K562 (cell line): ENCODE results near the gene AGPAT3. TPM values are rescaled to one million over a fixed set of nuclear protein-coding genes. Genes with fewer than 3 reads are reported as not detected.

Experiments
- ATAC-seq: fragments of 200-7000 bp; cut with Tn5 transposase; 3 replicates; pipeline ENCODE4 v1.9.1; 2020; ENCODE audit warnings: moderate library complexity
- BruUV-seq: library from RNA; stranded (reverse); fragments of 400-500 nt; replicated peaks from 2 replicates; lab custom pipeline; 2021; lab: Mats Ljungman, UMichigan
- CTCF ChIA-PET: fragments of 300-600 bp; formaldehyde crosslinking; extraction: SDS; loops from one replicate; lab custom pipeline; 2021; ENCODE audit warnings: low intra/inter-chr PET ratio; lab: Yijun Ruan, JAX
- POLR2A ChIA-PET: fragments of 300-600, 350-650 bp; sonication (Branson Sonifier 250); formaldehyde crosslinking; extraction: SDS; loops from one replicate; lab custom pipeline; 2021; ENCODE audit warnings: antibody characterized with exemption, inconsistent platforms; lab: Yijun Ruan, JAX
- DNase-seq, 4 experiments: peaks; one replicate each; pipeline versions ENCODE4 v3.0.0 to v3.0.0-alpha.2; 2011 to 2018; ENCODE audit warnings: low spot score in 3 of 4, mixed read lengths in 3 of 4; ENCODE audit errors: extremely low read depth in 1 of 4
- FAIRE-seq: peaks from 2 replicates; lab custom pipeline; 2011; peaks lifted over from hg19 to GRCh38; lab: Jason Lieb, UNC
- H2AFZ ChIP-seq: 2 replicates; pipeline ENCODE4 v1.6.0; 2011; ENCODE audit warnings: low read depth, low read length, control low read depth, inconsistent platforms
- H3K27ac ChIP-seq: fragments of 200-600 bp; 3 replicates; pipeline ENCODE4 v1.8.0; 2011; ENCODE audit warnings: low read depth, mild to moderate bottlenecking, control low read depth, inconsistent platforms, low read length, moderate library complexity, mixed read lengths; ENCODE audit errors: extremely low read depth
- H3K27me3 ChIP-seq, 2 experiments: fragments of 300-600 bp in 1 of 2; 2 replicates in 1 of 2; 3 replicates in 1 of 2; pipeline versions ENCODE4 v1.6.0 to v1.8.0; 2011; ENCODE audit warnings: inconsistent platforms in 2 of 2, low read length in 2 of 2, mild to moderate bottlenecking in 1 of 2, mixed read lengths in 1 of 2, moderate library complexity in 1 of 2; ENCODE audit not compliant: control insufficient read depth in 2 of 2, insufficient read depth in 2 of 2
- H3K36me3 ChIP-seq: fragments of 300-600 bp; 3 replicates; pipeline ENCODE4 v1.8.0; 2011; ENCODE audit warnings: mild to moderate bottlenecking, low read length, inconsistent platforms; ENCODE audit not compliant: control insufficient read depth, insufficient read depth
- H3K4me1 ChIP-seq, 2 experiments: fragments of 200-600 bp in 1 of 2; replicated peaks in 1 of 2; 2 replicates in 1 of 2; 3 replicates in 1 of 2; pipeline versions ENCODE4 v1.5.1 to v1.8.0; 2011; ENCODE audit warnings: inconsistent platforms in 2 of 2, low read length in 2 of 2, mild to moderate bottlenecking in 1 of 2, mixed read lengths in 1 of 2, moderate library complexity in 1 of 2; ENCODE audit not compliant: control insufficient read depth in 2 of 2, insufficient read depth in 2 of 2
- H3K4me2 ChIP-seq: 2 replicates; pipeline ENCODE4 v1.6.1; 2011; ENCODE audit warnings: low read length, control low read depth, inconsistent platforms, mixed read lengths; ENCODE audit not compliant: insufficient read depth
- H3K4me3 ChIP-seq: fragments of 200-600 bp; sonication (generic), shearing (Covaris generic); 2 replicates; pipeline ENCODE4 v1.5.1; 2016; ENCODE audit warnings: control low read depth, inconsistent platforms
- H3K79me2 ChIP-seq: fragments of 200-600 bp; 3 replicates; pipeline ENCODE4 v1.8.0; 2011; ENCODE audit warnings: low read length, inconsistent platforms; ENCODE audit not compliant: control insufficient read depth, insufficient read depth
- H3K9ac ChIP-seq, 2 experiments: 2 replicates each; pipeline versions ENCODE4 v1.6.0 to v1.6.1; 2011; ENCODE audit warnings: low read depth in 2 of 2, low read length in 2 of 2, control low read depth in 1 of 2, inconsistent platforms in 1 of 2, mild to moderate bottlenecking in 1 of 2, mixed read lengths in 1 of 2; ENCODE audit not compliant: insufficient read depth in 1 of 2
- H3K9me1 ChIP-seq: one replicate; pipeline ENCODE4 v1.6.0; 2011; ENCODE audit warnings: inconsistent platforms, mild to moderate bottlenecking, low read length, moderate library complexity; ENCODE audit not compliant: control insufficient read depth, insufficient read depth
- H3K9me3 ChIP-seq: replicated peaks from 2 replicates; pipeline ENCODE4 v1.5.1; 2011; ENCODE audit warnings: low read depth, low read length, inconsistent platforms; ENCODE audit not compliant: control insufficient read depth, insufficient read depth
- H4K20me1 ChIP-seq: replicated peaks from 2 replicates; pipeline ENCODE4 v1.6.1; 2011; ENCODE audit warnings: low read length, inconsistent platforms, mixed read lengths; ENCODE audit not compliant: control insufficient read depth, insufficient read depth
- DDX20 ChIP-seq: fragments of 450-650 bp; IDR thresholded peaks from 2 replicates; pipeline ENCODE4 v1.6.1; 2016; ENCODE audit warnings: missing genetic modification characterization, low read depth, mild to moderate bottlenecking, missing compliant biosample characterization, moderate library complexity
- HDAC2 ChIP-seq: fragments of 450-650 bp; IDR thresholded peaks from 2 replicates; pipeline ENCODE4 v1.6.1; 2016; ENCODE audit warnings: mild to moderate bottlenecking
- HMBOX1 ChIP-seq: sonication (generic); IDR thresholded peaks from 2 replicates; pipeline ENCODE4 v1.6.1; 2016
- MLX ChIP-seq, 2 experiments: fragments of 450-650 bp in 1 of 2; sonication (generic) in 1 of 2; formaldehyde crosslinking; conservative IDR thresholded peaks; 2 replicates each; pipeline versions ENCODE4 v1.4.0 to v1.8.1; 2020 to 2022; ENCODE audit warnings: mild to moderate bottlenecking in 1 of 2, missing genetic modification reagents in 1 of 2
- ZBTB8A ChIP-seq: fragments of 450-650 bp; IDR thresholded peaks from 2 replicates; pipeline ENCODE4 v1.6.1; 2018; ENCODE audit warnings: mild to moderate bottlenecking, moderate library complexity; ENCODE audit not compliant: partially characterized antibody
- ZNF780A ChIP-seq: fragments of 250-450 bp; sonication (Bioruptor Pico); IDR thresholded peaks from 2 replicates; pipeline ENCODE4 v1.5.0; 2021; ENCODE audit warnings: mild to moderate bottlenecking
- WGBS: fragments of 100-300 bp; shearing (Covaris generic); methylation state at CpG from one replicate; pipeline ENCODE4 v1.1.6; 2016; ENCODE audit warnings: low coverage, mixed read lengths; ENCODE audit not compliant: insufficient coverage; ENCODE audit errors: missing lambda C conversion rate; 5-methylcytosine and 5-hydroxymethylcytosine counted together
- in situ Hi-C: fragments of 300-500 bp; cut with MboI; formaldehyde crosslinking; loops from 4 replicates; pipeline ENCODE4 v1.15.0; 2018; ENCODE audit warnings: inconsistent platforms, mixed read lengths
- intact Hi-C: fragments of 100-400 bp; cut with micrococcal nuclease; formaldehyde crosslinking; loops from 2 replicates; pipeline ENCODE4 v1.14.2; 2022
- polyA plus RNA-seq, 8 experiments: library from polyadenylated mRNA; depleted of rRNA in 4 of 8; stranded (reverse) in 5 of 8; unstranded in 3 of 8; fragments of >200 nt; fragmentation: Nextera tagmentation in 2 of 8; fragmentation: Illumina TruSeq in 1 of 8; extraction: Ambion mirVana in 2 of 8; extraction: Trizol in 1 of 8; gene quantifications; 2 replicates each; pipeline versions ENCODE4 v1.2.1 to v1.2.3, GENCODE V29; 2011 to 2014; ENCODE audit warnings: inconsistent platforms in 1 of 8, missing spikeins in 1 of 8
- small RNA-seq: library from RNA; depleted of rRNA; stranded (forward); fragments of <200 nt; gene quantifications from one replicate; pipeline ENCODE3, GENCODE V24; 2014
- total RNA-seq, 7 experiments: library from RNA; depleted of rRNA in 6 of 7; stranded (reverse); fragments of >200 nt in 6 of 7; fragmentation: Illumina TruSeq in 2 of 7; extraction: Trizol in 2 of 7; gene quantifications; 2 replicates each; pipeline versions ENCODE4 v1.2.1 to v1.2.3, GENCODE V29; 2011 to 2021; ENCODE audit warnings: low replicate concordance in 1 of 7

AGPAT3 gene
- total and polyA plus RNA-seq, 9 of the 15 experiments (the other 6 are each of a cell fraction or from before 2014, with no cell fraction given), result 1.5 to 88.4 (median 35.7) TPM

GRCh38 chr21:44035244-44035643, 170.2 kb downstream of the AGPAT3 start:
- DNase-seq (no peak), ATAC-seq (no peak), FAIRE-seq (no peak)
- Histone ChIP-seq H3K79me2 (peaks cover 26% of the 10 kb centered on the region), H4K20me1 (no peaks in the 10 kb centered on the region), H3K4me2 (no peak overlapping the region), H3K9me1 (no peaks in the 10 kb centered on the region), H3K4me1 (no peaks in the 10 kb centered on the region; a peak in 1 of 5 replicates), H3K9me3 (no peaks in the 10 kb centered on the region), H3K27ac (no peak overlapping the region), H3K36me3 (peaks cover 86% of the 10 kb centered on the region), H3K9ac (no peak overlapping the region), H3K27me3 (no peaks in the 10 kb centered on the region), H2AFZ (no peak overlapping the region), H3K4me3 (no peak overlapping the region)
- CTCF ChIA-PET, result no interaction called here
- POLR2A ChIA-PET, result interaction anchor here (0.8 to 1.5 kb wide), 4 partner anchors 8 to 57 kb away, joined by 3 to 5 read pairs (median 4); no protein-coding TSS in a partner anchor
- in situ Hi-C loops (no loop called here), intact Hi-C loops (no loop called here)
- BruUV-seq, result no TSS peak
- 85% methylated on average over 4 of the region's 4 CpGs for WGBS
- TF ChIP-seq ZNF780A (CRISPR knock-in tag), result no peak
- no peak for TF ChIP-seq ZBTB8A
- no peak for TF ChIP-seq MLX (CRISPR knock-in tag; conservative IDR thresholded peaks at IDR 0.05)
- no peak for TF ChIP-seq DDX20
- TF ChIP-seq HDAC2, result no peak
- no peak for TF ChIP-seq HMBOX1

Small RNAs within 50 kb of the gene (small RNA-seq; reads per million reads assigned to genes)
- gene RNU6-1150P (not detected), gene RNU6-859P (not detected)

Other genes starting within 250 kb of the AGPAT3 start
- 0.20 TPM in 1 of 2 replicates, not detected in the other for gene HSF2BP, start 205.7 kb upstream of the AGPAT3 start, total RNA-seq (2014; rRNA removed)
- 0.19 and 0.22 TPM in 2 replicates for gene HSF2BP, start 205.7 kb upstream of the AGPAT3 start, total RNA-seq (2014; rRNA removed; fragmentation: Illumina TruSeq; extraction: Trizol)
- 0.18 and 0.23 TPM in 2 replicates for gene HSF2BP, start 205.7 kb upstream of the AGPAT3 start, total RNA-seq (2015; rRNA removed; fragmentation: Illumina TruSeq; extraction: Trizol)
- 0.22 and 0.55 TPM in 2 replicates for gene HSF2BP, start 205.7 kb upstream of the AGPAT3 start, total RNA-seq (2021)
- 0.20 and 0.30 TPM in 2 replicates for gene HSF2BP, start 205.7 kb upstream of the AGPAT3 start, polyA plus RNA-seq (2011; rRNA removed)
- gene HSF2BP, start 205.7 kb upstream of the AGPAT3 start, polyA plus RNA-seq (2014; fragmentation: Illumina TruSeq; extraction: Trizol), result 0.12 TPM in 1 of 2 replicates, not detected in the other
- gene HSF2BP, start 205.7 kb upstream of the AGPAT3 start, polyA plus RNA-seq (2014; fragmentation: Nextera tagmentation; extraction: Ambion mirVana), result under 1 TPM in 1 of 2 experiments, not detected in 1; 0.04 TPM
- 0.53 and 0.57 TPM in 2 replicates for gene HSF2BP, start 205.7 kb upstream of the AGPAT3 start, polyA plus RNA-seq (2014; rRNA removed)
- 41.9 and 58.6 TPM in 2 replicates for gene RRP1B, start 205.7 kb upstream of the AGPAT3 start, total RNA-seq (2014; rRNA removed)
- 43.4 and 46.4 TPM in 2 replicates for gene RRP1B, start 205.7 kb upstream of the AGPAT3 start, total RNA-seq (2014; rRNA removed; fragmentation: Illumina TruSeq; extraction: Trizol)
- gene RRP1B, start 205.7 kb upstream of the AGPAT3 start, total RNA-seq (2015; rRNA removed; fragmentation: Illumina TruSeq; extraction: Trizol), result 49.7 and 49.8 TPM in 2 replicates
- gene RRP1B, start 205.7 kb upstream of the AGPAT3 start, total RNA-seq (2021), result 66.6 and 66.7 TPM in 2 replicates
- 20.4 and 21.4 TPM in 2 replicates for gene RRP1B, start 205.7 kb upstream of the AGPAT3 start, polyA plus RNA-seq (2011; rRNA removed)
- 48.4 and 49.4 TPM in 2 replicates for gene RRP1B, start 205.7 kb upstream of the AGPAT3 start, polyA plus RNA-seq (2014; fragmentation: Illumina TruSeq; extraction: Trizol)
- 1 to 10 TPM; 6.8 to 8.0 TPM for gene RRP1B, start 205.7 kb upstream of the AGPAT3 start, polyA plus RNA-seq (2014; fragmentation: Nextera tagmentation; extraction: Ambion mirVana)
- 31.3 and 33.1 TPM in 2 replicates for gene RRP1B, start 205.7 kb upstream of the AGPAT3 start, polyA plus RNA-seq (2014; rRNA removed)
- gene PDXK, start 146.1 kb upstream of the AGPAT3 start, total RNA-seq (2014; rRNA removed), result 95.1 and 117 TPM in 2 replicates
- 57.2 and 71.2 TPM in 2 replicates for gene PDXK, start 146.1 kb upstream of the AGPAT3 start, total RNA-seq (2014; rRNA removed; fragmentation: Illumina TruSeq; extraction: Trizol)
- 46.8 and 47.5 TPM in 2 replicates for gene PDXK, start 146.1 kb upstream of the AGPAT3 start, total RNA-seq (2015; rRNA removed; fragmentation: Illumina TruSeq; extraction: Trizol)
- gene PDXK, start 146.1 kb upstream of the AGPAT3 start, total RNA-seq (2021), result 162 TPM in 2 replicates
- 135 and 158 TPM in 2 replicates for gene PDXK, start 146.1 kb upstream of the AGPAT3 start, polyA plus RNA-seq (2011; rRNA removed)
- 80.6 and 84.8 TPM in 2 replicates for gene PDXK, start 146.1 kb upstream of the AGPAT3 start, polyA plus RNA-seq (2014; fragmentation: Illumina TruSeq; extraction: Trizol)
- gene PDXK, start 146.1 kb upstream of the AGPAT3 start, polyA plus RNA-seq (2014; fragmentation: Nextera tagmentation; extraction: Ambion mirVana), result 1 to 10 TPM; 5.6 to 8.9 TPM
- gene PDXK, start 146.1 kb upstream of the AGPAT3 start, polyA plus RNA-seq (2014; rRNA removed), result 76.5 and 103 TPM in 2 replicates
- 23.1 and 29.0 TPM in 2 replicates for gene CSTB, start 88.9 kb upstream of the AGPAT3 start, total RNA-seq (2014; rRNA removed)
- gene CSTB, start 88.9 kb upstream of the AGPAT3 start, total RNA-seq (2014; rRNA removed; fragmentation: Illumina TruSeq; extraction: Trizol), result 20.8 and 21.1 TPM in 2 replicates
- 31.7 and 34.9 TPM in 2 replicates for gene CSTB, start 88.9 kb upstream of the AGPAT3 start, total RNA-seq (2015; rRNA removed; fragmentation: Illumina TruSeq; extraction: Trizol)
- gene CSTB, start 88.9 kb upstream of the AGPAT3 start, total RNA-seq (2021), result 43.5 and 48.1 TPM in 2 replicates
- gene CSTB, start 88.9 kb upstream of the AGPAT3 start, polyA plus RNA-seq (2011; rRNA removed), result 46.6 and 58.0 TPM in 2 replicates
- 64.2 and 79.8 TPM in 2 replicates for gene CSTB, start 88.9 kb upstream of the AGPAT3 start, polyA plus RNA-seq (2014; fragmentation: Illumina TruSeq; extraction: Trizol)
- gene CSTB, start 88.9 kb upstream of the AGPAT3 start, polyA plus RNA-seq (2014; fragmentation: Nextera tagmentation; extraction: Ambion mirVana), result 10 to 100 TPM; 12.4 to 17.1 TPM
- 65.0 and 67.8 TPM in 2 replicates for gene CSTB, start 88.9 kb upstream of the AGPAT3 start, polyA plus RNA-seq (2014; rRNA removed)
- 68.6 and 84.3 TPM in 2 replicates for gene RRP1, start 75.6 kb upstream of the AGPAT3 start, total RNA-seq (2014; rRNA removed)
- gene RRP1, start 75.6 kb upstream of the AGPAT3 start, total RNA-seq (2014; rRNA removed; fragmentation: Illumina TruSeq; extraction: Trizol), result 40.5 and 48.5 TPM in 2 replicates
- gene RRP1, start 75.6 kb upstream of the AGPAT3 start, total RNA-seq (2015; rRNA removed; fragmentation: Illumina TruSeq; extraction: Trizol), result 51.6 and 52.9 TPM in 2 replicates
- 89.1 and 105 TPM in 2 replicates for gene RRP1, start 75.6 kb upstream of the AGPAT3 start, total RNA-seq (2021)
- 38.0 and 47.3 TPM in 2 replicates for gene RRP1, start 75.6 kb upstream of the AGPAT3 start, polyA plus RNA-seq (2011; rRNA removed)
- gene RRP1, start 75.6 kb upstream of the AGPAT3 start, polyA plus RNA-seq (2014; fragmentation: Illumina TruSeq; extraction: Trizol), result 79.7 and 97.5 TPM in 2 replicates
- gene RRP1, start 75.6 kb upstream of the AGPAT3 start, polyA plus RNA-seq (2014; fragmentation: Nextera tagmentation; extraction: Ambion mirVana), result 1 to 10 TPM in 1 of 2 experiments, under 1 TPM in 1; 0.89 to 1.8 TPM
- 60.2 and 64.7 TPM in 2 replicates for gene RRP1, start 75.6 kb upstream of the AGPAT3 start, polyA plus RNA-seq (2014; rRNA removed)
- gene TRAPPC10, start 147.1 kb downstream of the AGPAT3 start, total RNA-seq (2014; rRNA removed), result 18.6 and 26.0 TPM in 2 replicates
- gene TRAPPC10, start 147.1 kb downstream of the AGPAT3 start, total RNA-seq (2014; rRNA removed; fragmentation: Illumina TruSeq; extraction: Trizol), result 31.0 and 32.8 TPM in 2 replicates
- gene TRAPPC10, start 147.1 kb downstream of the AGPAT3 start, total RNA-seq (2015; rRNA removed; fragmentation: Illumina TruSeq; extraction: Trizol), result 27.3 and 30.0 TPM in 2 replicates
- gene TRAPPC10, start 147.1 kb downstream of the AGPAT3 start, total RNA-seq (2021), result 33.8 and 40.5 TPM in 2 replicates
- 24.3 and 25.4 TPM in 2 replicates for gene TRAPPC10, start 147.1 kb downstream of the AGPAT3 start, polyA plus RNA-seq (2011; rRNA removed)
- 27.5 and 28.9 TPM in 2 replicates for gene TRAPPC10, start 147.1 kb downstream of the AGPAT3 start, polyA plus RNA-seq (2014; fragmentation: Illumina TruSeq; extraction: Trizol)
- gene TRAPPC10, start 147.1 kb downstream of the AGPAT3 start, polyA plus RNA-seq (2014; fragmentation: Nextera tagmentation; extraction: Ambion mirVana), result 1 to 10 TPM; 1.1 to 1.3 TPM
- 20.4 and 21.5 TPM in 2 replicates for gene TRAPPC10, start 147.1 kb downstream of the AGPAT3 start, polyA plus RNA-seq (2014; rRNA removed)
- 47.0 and 58.9 TPM in 2 replicates for gene PWP2, start 242.2 kb downstream of the AGPAT3 start, total RNA-seq (2014; rRNA removed)
- 23.1 and 24.6 TPM in 2 replicates for gene PWP2, start 242.2 kb downstream of the AGPAT3 start, total RNA-seq (2014; rRNA removed; fragmentation: Illumina TruSeq; extraction: Trizol)
- 33.1 and 36.6 TPM in 2 replicates for gene PWP2, start 242.2 kb downstream of the AGPAT3 start, total RNA-seq (2015; rRNA removed; fragmentation: Illumina TruSeq; extraction: Trizol)
- gene PWP2, start 242.2 kb downstream of the AGPAT3 start, total RNA-seq (2021), result 46.5 and 57.6 TPM in 2 replicates
- gene PWP2, start 242.2 kb downstream of the AGPAT3 start, polyA plus RNA-seq (2011; rRNA removed), result 27.7 and 28.7 TPM in 2 replicates
- gene PWP2, start 242.2 kb downstream of the AGPAT3 start, polyA plus RNA-seq (2014; fragmentation: Illumina TruSeq; extraction: Trizol), result 31.1 and 35.2 TPM in 2 replicates
- gene PWP2, start 242.2 kb downstream of the AGPAT3 start, polyA plus RNA-seq (2014; fragmentation: Nextera tagmentation; extraction: Ambion mirVana), result 1 to 10 TPM in 1 of 2 experiments, under 1 TPM in 1; 0.72 to 1.9 TPM
- 35.3 and 40.6 TPM in 2 replicates for gene PWP2, start 242.2 kb downstream of the AGPAT3 start, polyA plus RNA-seq (2014; rRNA removed)